HepG2 (cell line): Measurements from ENCODE around the gene ZNF221. TPM values are rescaled to one million over a fixed set of nuclear protein-coding genes. Genes with fewer than 3 reads are reported as not detected.

Experiments used
- ASH2L ChIP-seq: fragments of 300-600, 200-600 bp; sonication (generic); IDR thresholded peaks from 2 replicates; pipeline ENCODE4 v1.7.0; 2017; ENCODE audit warnings: low read depth, mild to moderate bottlenecking, moderate library complexity, mixed read lengths, low read length; ENCODE audit not compliant: insufficient read length
- ATRX ChIP-seq: sonication (generic); formaldehyde crosslinking; IDR thresholded peaks from 2 replicates; pipeline ENCODE4 v1.4.0; 2020; ENCODE audit warnings: missing genetic modification reagents, borderline replicate concordance
- CHCHD3 ChIP-seq: sonication (generic); formaldehyde crosslinking; IDR thresholded peaks from 2 replicates; pipeline ENCODE4 v1.8.0; 2022; ENCODE audit warnings: mild to moderate bottlenecking, missing genetic modification reagents, moderate library complexity
- DPF2 ChIP-seq: sonication (generic); formaldehyde crosslinking; IDR thresholded peaks from 2 replicates; pipeline ENCODE4 v1.4.0; 2020; ENCODE audit warnings: mild to moderate bottlenecking, low read depth, missing genetic modification reagents, borderline replicate concordance
- FOXC1 ChIP-seq: sonication (generic); formaldehyde crosslinking; IDR thresholded peaks from 2 replicates; pipeline ENCODE4 v1.8.0; 2022; ENCODE audit warnings: mild to moderate bottlenecking, missing genetic modification reagents, borderline replicate concordance
- LCORL ChIP-seq, 2 experiments: fragments of 450-650 bp in 1 of 2; sonication (generic) in 1 of 2; formaldehyde crosslinking in 1 of 2; IDR thresholded peaks; 2 replicates each; pipeline versions ENCODE4 v1.5.0 to v1.6.1; 2017 to 2020; ENCODE audit warnings: antibody characterized with exemption in 1 of 2, missing genetic modification reagents in 1 of 2
- NBN ChIP-seq: fragments of 450-650 bp; conservative IDR thresholded peaks from 2 replicates; pipeline ENCODE4 v1.6.1; 2017
- STAT6 ChIP-seq: sonication (generic); formaldehyde crosslinking; IDR thresholded peaks from 2 replicates; pipeline ENCODE4 v1.4.0; 2020; ENCODE audit warnings: missing genetic modification reagents, mild to moderate bottlenecking, borderline replicate concordance
- ZNF264 ChIP-seq: sonication (generic); formaldehyde crosslinking; IDR thresholded peaks from 2 replicates; pipeline ENCODE4 v1.4.0; 2020; ENCODE audit warnings: missing genetic modification reagents
- ZNF451 ChIP-seq: sonication (generic); formaldehyde crosslinking; IDR thresholded peaks from 2 replicates; pipeline ENCODE4 v1.5.0; 2020; ENCODE audit warnings: mild to moderate bottlenecking, missing genetic modification reagents
- ZNF710 ChIP-seq: sonication (generic); formaldehyde crosslinking; IDR thresholded peaks from 2 replicates; pipeline ENCODE4 v1.5.0; 2020; ENCODE audit warnings: mild to moderate bottlenecking, missing genetic modification reagents, borderline replicate concordance
- ZNF737 ChIP-seq: sonication (generic); formaldehyde crosslinking; IDR thresholded peaks from 2 replicates; pipeline ENCODE4 v1.5.0; 2020; ENCODE audit warnings: missing genetic modification reagents, mild to moderate bottlenecking, borderline replicate concordance
- ZNF770 ChIP-seq: sonication (generic); formaldehyde crosslinking; IDR thresholded peaks from 2 replicates; pipeline ENCODE4 v1.5.0; 2020; ENCODE audit warnings: mild to moderate bottlenecking, missing genetic modification reagents
- ZSCAN12 ChIP-seq: sonication (generic); formaldehyde crosslinking; IDR thresholded peaks from 2 replicates; pipeline ENCODE4 v1.9.0; 2021; ENCODE audit warnings: mild to moderate bottlenecking, missing genetic modification reagents
- polyA plus RNA-seq, 8 experiments: library from polyadenylated mRNA; depleted of rRNA in 3 of 8; stranded (reverse) in 7 of 8; unstranded in 1 of 8; fragments of >200 nt; fragmentation: Illumina TruSeq in 4 of 8; extraction: Trizol in 4 of 8; gene quantifications; 2 replicates each; pipeline versions ENCODE4 v1.2.1 to v1.2.3, GENCODE V29; 2011 to 2016; ENCODE audit warnings: low read depth in 4 of 8, missing spikeins in 1 of 8, mixed read lengths in 1 of 8; ENCODE audit not compliant: insufficient read depth in 1 of 8
- total RNA-seq, 5 experiments: library from RNA; depleted of rRNA; stranded (reverse); fragments of >200 nt; fragmentation: Illumina TruSeq; extraction: Trizol; gene quantifications; 2 replicates each; pipeline ENCODE4 v1.2.3, GENCODE V29; 2016; ENCODE audit warnings: low read depth in 1 of 5
- TF ChIP-seq, protein P1 (sequence below): sonication (generic); formaldehyde crosslinking; IDR thresholded peaks from 2 replicates; pipeline ENCODE4 v1.5.0; 2020; ENCODE audit warnings: missing genetic modification reagents
- TF ChIP-seq, protein P2 (sequence below): IDR thresholded peaks from 2 replicates; pipeline ENCODE4 v1.4.0; 2020; ENCODE audit warnings: mild to moderate bottlenecking, missing genetic modification reagents

The ZNF221 gene
- total and polyA plus RNA-seq, 2 of the 13 experiments (the other 11 are each of a cell fraction or from before 2014, with no cell fraction given), result 0.48 to 3.4 TPM

- TF ChIP-seq FOXC1 (CRISPR knock-in tag) (peak; percentile 65; the same call in 1 of the 2 replicates), DPF2 (CRISPR knock-in tag) (no peak), LCORL (IDR thresholded peaks at IDR 0.05) (no peak), LCORL (CRISPR knock-in tag; IDR thresholded peaks at IDR 0.05) (peak; percentile 41; the same call in 1 of the 2 replicates), NBN (no peak), ATRX (CRISPR knock-in tag) (no peak), ASH2L (peak; percentile 84), ZNF737 (no peak), ZNF264 (CRISPR knock-in tag) (0 out of 2 replicates have a peak, but pooled peaks have one; percentile 18), ZNF710 (CRISPR knock-in tag) (no peak; the same call in 1 of the 2 replicates), STAT6 (CRISPR knock-in tag) (no peak), ZSCAN12 (CRISPR knock-in tag) (no peak), CHCHD3 (peak; percentile 74; the same call in 1 of the 2 replicates), ZNF770 (CRISPR knock-in tag) (0 out of 2 replicates have a peak, but pooled peaks have one; percentile 47), ZNF451 (no peak)
- TF ChIP-seq, protein P1, sequence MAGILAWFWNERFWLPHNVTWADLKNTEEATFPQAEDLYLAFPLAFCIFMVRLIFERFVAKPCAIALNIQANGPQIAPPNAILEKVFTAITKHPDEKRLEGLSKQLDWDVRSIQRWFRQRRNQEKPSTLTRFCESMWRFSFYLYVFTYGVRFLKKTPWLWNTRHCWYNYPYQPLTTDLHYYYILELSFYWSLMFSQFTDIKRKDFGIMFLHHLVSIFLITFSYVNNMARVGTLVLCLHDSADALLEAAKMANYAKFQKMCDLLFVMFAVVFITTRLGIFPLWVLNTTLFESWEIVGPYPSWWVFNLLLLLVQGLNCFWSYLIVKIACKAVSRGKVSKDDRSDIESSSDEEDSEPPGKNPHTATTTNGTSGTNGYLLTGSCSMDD (CRISPR knock-in tag), result no peak
- TF ChIP-seq, protein P2, sequence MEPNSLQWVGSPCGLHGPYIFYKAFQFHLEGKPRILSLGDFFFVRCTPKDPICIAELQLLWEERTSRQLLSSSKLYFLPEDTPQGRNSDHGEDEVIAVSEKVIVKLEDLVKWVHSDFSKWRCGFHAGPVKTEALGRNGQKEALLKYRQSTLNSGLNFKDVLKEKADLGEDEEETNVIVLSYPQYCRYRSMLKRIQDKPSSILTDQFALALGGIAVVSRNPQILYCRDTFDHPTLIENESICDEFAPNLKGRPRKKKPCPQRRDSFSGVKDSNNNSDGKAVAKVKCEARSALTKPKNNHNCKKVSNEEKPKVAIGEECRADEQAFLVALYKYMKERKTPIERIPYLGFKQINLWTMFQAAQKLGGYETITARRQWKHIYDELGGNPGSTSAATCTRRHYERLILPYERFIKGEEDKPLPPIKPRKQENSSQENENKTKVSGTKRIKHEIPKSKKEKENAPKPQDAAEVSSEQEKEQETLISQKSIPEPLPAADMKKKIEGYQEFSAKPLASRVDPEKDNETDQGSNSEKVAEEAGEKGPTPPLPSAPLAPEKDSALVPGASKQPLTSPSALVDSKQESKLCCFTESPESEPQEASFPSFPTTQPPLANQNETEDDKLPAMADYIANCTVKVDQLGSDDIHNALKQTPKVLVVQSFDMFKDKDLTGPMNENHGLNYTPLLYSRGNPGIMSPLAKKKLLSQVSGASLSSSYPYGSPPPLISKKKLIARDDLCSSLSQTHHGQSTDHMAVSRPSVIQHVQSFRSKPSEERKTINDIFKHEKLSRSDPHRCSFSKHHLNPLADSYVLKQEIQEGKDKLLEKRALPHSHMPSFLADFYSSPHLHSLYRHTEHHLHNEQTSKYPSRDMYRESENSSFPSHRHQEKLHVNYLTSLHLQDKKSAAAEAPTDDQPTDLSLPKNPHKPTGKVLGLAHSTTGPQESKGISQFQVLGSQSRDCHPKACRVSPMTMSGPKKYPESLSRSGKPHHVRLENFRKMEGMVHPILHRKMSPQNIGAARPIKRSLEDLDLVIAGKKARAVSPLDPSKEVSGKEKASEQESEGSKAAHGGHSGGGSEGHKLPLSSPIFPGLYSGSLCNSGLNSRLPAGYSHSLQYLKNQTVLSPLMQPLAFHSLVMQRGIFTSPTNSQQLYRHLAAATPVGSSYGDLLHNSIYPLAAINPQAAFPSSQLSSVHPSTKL (CRISPR knock-in tag), result 0 out of 2 replicates have a peak, but pooled peaks have one; percentile 26
Observed at GRCh38 chr19:43934985-43935708, 15.9 kb upstream of the ZNF221 start, which contains the start of gene ZNF45 (continued).
